Lower lobe of right lung (tissue), 2 donors: ENCODE data around the gene TDRD12. TPM values are rescaled to one million over a fixed set of nuclear protein-coding genes. Genes with fewer than 3 reads are reported as not detected.
"Not testable (repeated sequence)": the region's sequence is repeated elsewhere in the genome, so short reads cannot be mapped to it uniquely, and the experiment has no call there.

Experiments used
- ATAC-seq, 2 donors: fragments of 200-7000 bp; cut with Tn5 transposase; one replicate each; pipeline ENCODE4 v1.9.1; 2020 to 2022; ENCODE audit warnings: mild to moderate bottlenecking in 2 of 2, moderate library complexity in 2 of 2
- DNase-seq: peaks from one replicate; pipeline ENCODE4 v3.0.0-alpha.2; 2020
- H3K27ac ChIP-seq: fragments of 200-600 bp; one replicate; pipeline ENCODE4 v1.8.0; 2022
- H3K27me3 ChIP-seq: fragments of 200-600 bp; one replicate; pipeline ENCODE4 v1.8.0; 2022; ENCODE audit warnings: low read depth
- H3K36me3 ChIP-seq: fragments of 200-600 bp; one replicate; pipeline ENCODE4 v1.8.0; 2022; ENCODE audit warnings: mild to moderate bottlenecking
- H3K4me1 ChIP-seq: fragments of 200-600 bp; one replicate; pipeline ENCODE4 v1.8.0; 2022
- H3K4me3 ChIP-seq: fragments of 200-600 bp; one replicate; pipeline ENCODE4 v1.8.0; 2022; ENCODE audit warnings: mild to moderate bottlenecking
- H3K9me3 ChIP-seq: fragments of 200-600 bp; one replicate; pipeline ENCODE4 v1.8.0; 2022
- CTCF ChIP-seq: fragments of 200-600 bp; IDR thresholded peaks from one replicate; pipeline ENCODE4 v1.8.0; 2022; ENCODE audit warnings: antibody characterized with exemption, mild to moderate bottlenecking
- intact Hi-C: fragments of 100-400 bp; cut with DNase I; formaldehyde crosslinking; loops from one replicate; pipeline ENCODE4 v1.11.0; 2022
- total RNA-seq: library from RNA; stranded (reverse); fragmentation: NEBNext Ultra II Directional; extraction: Animal tissue kit (Norgen Biotek cat#: 25700); gene quantifications from one replicate; pipeline ENCODE4 v1.2.1, GENCODE V29; 2021
- donor health status: DM: no; HTN: yes; CAD: no; lungs with severe emphysema.

Gene TDRD12
- total RNA-seq, 1 donor from 2014 or later: not detected

DNA sequence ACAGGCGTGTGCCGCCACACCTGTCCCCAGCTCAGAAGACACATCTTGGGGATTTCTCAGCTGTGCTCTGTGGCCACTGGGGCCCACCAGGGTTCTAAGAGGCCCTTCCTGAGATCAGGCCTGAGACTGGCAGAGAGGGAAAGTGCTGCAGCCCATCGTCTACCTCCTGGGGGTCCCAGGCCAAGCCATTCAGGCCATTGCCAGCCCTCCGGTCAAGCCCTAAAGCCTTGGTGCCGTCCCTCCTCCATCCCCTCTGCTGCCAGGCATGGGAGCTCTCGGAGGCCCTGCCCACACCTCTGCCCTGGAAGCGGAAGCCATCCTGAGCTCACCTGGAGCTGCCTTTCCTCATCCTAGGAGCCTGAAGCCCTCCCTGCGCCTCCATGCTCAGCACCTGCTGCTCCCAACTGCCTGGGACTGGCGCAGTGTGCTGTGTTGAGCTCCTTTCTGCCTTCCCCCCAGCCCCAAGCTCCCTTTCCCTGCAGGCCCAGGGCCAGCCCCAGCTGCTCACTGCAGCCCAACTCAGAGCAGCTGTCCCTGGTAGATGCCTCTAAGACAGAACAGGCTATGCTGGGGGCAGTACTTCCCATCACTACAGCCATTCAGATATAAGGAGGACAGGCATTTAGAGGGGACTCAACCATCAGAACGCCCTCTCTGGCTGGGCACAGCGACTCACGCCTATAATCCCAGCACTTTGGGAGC is 147.1 kb downstream of the TDRD12 start:
- Histone ChIP-seq H3K27ac (no peak overlapping the region), H3K36me3 (no peaks in the 10 kb centered on the region), H3K9me3 (no peaks in the 10 kb centered on the region), H3K27me3 (no peaks in the 10 kb centered on the region), H3K4me1 (no peaks in the 10 kb centered on the region), H3K4me3 (no peak overlapping the region)
- TF ChIP-seq CTCF: no peak
- intact Hi-C loops: no loop called here
- ATAC-seq (no peak), DNase-seq (no peak)

DNA sequence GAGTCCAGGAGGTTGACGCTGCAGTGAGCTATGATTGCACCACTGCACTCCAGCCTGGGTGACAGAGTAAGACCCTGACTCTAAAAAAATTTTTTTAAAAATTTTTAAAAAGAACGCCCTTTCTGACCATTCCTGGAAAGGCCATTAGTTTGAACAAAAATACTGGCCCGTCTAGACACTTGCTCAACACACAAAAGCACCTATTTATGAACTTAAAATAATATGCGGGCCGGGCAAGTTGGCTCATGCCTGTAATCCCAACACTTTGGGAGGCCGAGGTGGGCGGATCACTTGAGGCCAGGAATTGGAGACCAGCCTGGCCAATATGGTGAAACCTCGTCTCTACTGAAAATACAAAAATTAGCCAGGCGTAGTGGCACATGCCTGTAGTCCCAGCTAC is 147.9 kb downstream of the TDRD12 start:
- ATAC-seq, H3K4me3 ChIP-seq: not testable (repeated sequence)

DNA sequence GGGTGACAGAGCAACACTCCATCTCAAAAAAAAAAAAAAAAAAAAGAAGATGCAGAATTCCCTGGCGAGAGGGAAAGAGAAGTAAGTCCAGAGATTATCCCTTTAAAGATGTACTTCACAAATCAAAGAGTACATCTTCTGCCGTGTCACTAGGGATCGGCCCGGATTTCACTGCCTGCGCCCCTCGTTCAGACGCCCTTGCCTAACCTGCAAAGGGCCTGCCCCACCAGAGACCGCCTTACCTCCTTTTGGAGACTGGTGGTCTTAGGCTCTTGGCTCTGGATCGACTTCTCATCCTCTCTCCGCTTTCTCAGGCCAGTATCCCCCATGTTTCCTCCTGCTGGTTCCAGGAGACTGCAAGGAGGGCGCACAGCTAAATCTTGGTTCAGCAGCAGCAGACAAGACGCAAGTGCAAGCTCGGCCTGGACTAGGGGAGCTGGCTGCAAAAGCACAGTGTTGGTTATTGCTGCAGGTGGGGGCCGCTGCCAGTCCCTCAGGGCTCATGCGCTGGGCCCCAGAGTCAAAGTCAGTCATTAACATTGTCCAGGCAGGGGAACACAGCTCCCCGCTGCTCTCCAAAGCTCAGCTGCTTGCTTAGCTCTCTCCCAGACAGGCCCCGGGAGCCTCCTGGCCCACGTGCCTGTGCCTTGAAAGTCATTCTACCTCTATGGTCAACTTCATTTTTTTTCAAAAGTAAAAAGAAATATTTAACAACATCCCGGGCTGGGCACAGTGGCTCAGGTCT is 148.8 kb downstream of the TDRD12 start:
- H3K4me3 ChIP-seq: no peak overlapping the region
- intact Hi-C loops: no loop called here
- DNase-seq: no peak

More for the DNA sequence above, 147.9 kb downstream of the TDRD12 start:
- H3K36me3 ChIP-seq, DNase-seq, H3K27ac ChIP-seq, H3K27me3 ChIP-seq, H3K9me3 ChIP-seq, intact Hi-C loops, H3K4me1 ChIP-seq: not testable (repeated sequence)

DNA sequence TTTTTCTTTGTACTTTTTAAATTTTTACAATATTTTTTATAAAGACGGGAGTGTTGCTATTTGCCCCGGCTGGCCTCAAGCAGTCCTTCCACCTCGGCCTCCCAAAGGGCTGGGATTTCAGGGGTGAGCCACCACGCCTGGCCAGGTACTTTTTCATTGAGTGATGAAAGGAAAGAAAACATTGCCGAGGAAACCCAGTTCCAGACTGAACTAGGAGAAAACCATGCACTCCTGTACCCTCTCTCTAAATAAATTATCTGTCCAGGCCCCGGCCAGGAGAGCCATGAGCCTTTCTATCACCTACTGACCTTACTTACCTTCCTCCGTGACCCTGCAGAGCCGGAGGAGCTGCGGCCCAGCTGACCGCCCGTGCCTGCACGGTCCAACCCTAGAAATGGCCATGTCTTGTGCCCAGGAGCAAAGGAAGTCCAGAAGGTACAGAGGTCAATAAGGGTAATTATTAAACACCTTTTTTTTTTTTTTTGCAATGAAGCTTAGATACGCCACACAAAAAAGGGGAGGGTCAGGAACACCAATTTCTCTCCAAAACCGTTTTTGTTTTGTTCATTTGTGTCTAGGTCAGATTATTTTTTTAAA is 149.9 kb downstream of the TDRD12 start, which contains the start of gene SLC7A9:
SLC7A9 (minus strand) TSS at position 399 of the 597 bp plus-strand sequence. CDS start 1,233 bp downstream, outside the sequence.
- no peak within 1 kb of the TSS for H3K27ac ChIP-seq
- intact Hi-C loops: no loop called here
- ATAC-seq: no peak

More for the DNA sequence above, 148.8 kb downstream of the TDRD12 start:
- H3K27me3 ChIP-seq: no peaks in the 10 kb centered on the region
- TF ChIP-seq CTCF: no peak
- no peaks in the 10 kb centered on the region for H3K9me3 ChIP-seq
- H3K27ac ChIP-seq: no peak overlapping the region
- H3K4me1 ChIP-seq: no peaks in the 10 kb centered on the region
- no peaks in the 10 kb centered on the region for H3K36me3 ChIP-seq
- ATAC-seq: no peak

DNA sequence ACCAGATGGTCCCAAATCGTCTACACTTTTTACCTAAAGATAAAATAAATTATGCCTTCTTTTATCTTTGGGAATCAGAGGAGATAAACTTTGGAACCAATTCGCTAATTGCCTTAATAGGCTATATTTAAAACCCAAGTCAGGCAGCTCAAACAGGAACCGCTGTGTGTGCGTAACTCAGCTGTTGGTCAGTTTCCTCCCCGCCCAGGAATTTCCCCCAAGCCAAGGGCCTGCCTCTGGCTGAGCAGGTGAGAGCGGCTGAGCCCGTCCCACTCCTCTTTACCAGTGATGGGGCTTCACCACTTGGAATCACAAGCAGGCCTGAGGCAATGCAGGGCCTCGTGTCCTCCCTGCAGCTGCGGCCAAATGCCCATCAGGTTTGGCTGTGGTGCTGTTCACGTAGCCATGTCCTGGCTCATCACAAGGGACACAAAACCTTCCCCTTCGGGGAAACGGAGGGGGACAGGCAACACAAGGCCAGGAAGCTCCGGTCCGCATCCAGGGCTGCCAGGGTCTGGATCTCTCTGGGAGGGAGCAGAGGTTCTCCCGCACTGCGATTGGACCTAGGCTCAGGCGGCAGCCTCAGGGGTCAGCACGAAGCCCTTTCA is 150.5 kb downstream of the TDRD12 start:
- ATAC-seq (no peak), DNase-seq (no peak)
- H3K4me1 ChIP-seq: no peaks in the 10 kb centered on the region
- H3K27me3 ChIP-seq: no peaks in the 10 kb centered on the region
- no peaks in the 10 kb centered on the region for H3K9me3 ChIP-seq
- intact Hi-C loops: no loop called here
- H3K36me3 ChIP-seq: no peaks in the 10 kb centered on the region
- H3K27ac ChIP-seq: no peak overlapping the region
- TF ChIP-seq CTCF: no peak
- no peak overlapping the region for H3K4me3 ChIP-seq

More for the DNA sequence above, 149.9 kb downstream of the TDRD12 start, which contains the start of gene SLC7A9:
- Histone ChIP-seq H3K4me3 (no peak within 1 kb of the TSS), H3K27me3 (no peaks in the 10 kb centered on the region), H3K4me1 (no peaks in the 10 kb centered on the region), H3K36me3 (no peaks in the 10 kb centered on the region), H3K9me3 (no peaks in the 10 kb centered on the region)
- no peak for TF ChIP-seq CTCF
- no peak for DNase-seq
